NCI-H510A (cell line): ENCODE data around the gene FOXD1.
"Not testable (repeated sequence)": the region's sequence is repeated elsewhere in the genome, so short reads cannot be mapped to it uniquely, and the experiment has no call there.

Source experiments
- DNase-seq: peaks from one replicate; lab custom pipeline; 2025; lab: John Stamatoyannopoulos, UW

FOXD1 gene

DNA sequence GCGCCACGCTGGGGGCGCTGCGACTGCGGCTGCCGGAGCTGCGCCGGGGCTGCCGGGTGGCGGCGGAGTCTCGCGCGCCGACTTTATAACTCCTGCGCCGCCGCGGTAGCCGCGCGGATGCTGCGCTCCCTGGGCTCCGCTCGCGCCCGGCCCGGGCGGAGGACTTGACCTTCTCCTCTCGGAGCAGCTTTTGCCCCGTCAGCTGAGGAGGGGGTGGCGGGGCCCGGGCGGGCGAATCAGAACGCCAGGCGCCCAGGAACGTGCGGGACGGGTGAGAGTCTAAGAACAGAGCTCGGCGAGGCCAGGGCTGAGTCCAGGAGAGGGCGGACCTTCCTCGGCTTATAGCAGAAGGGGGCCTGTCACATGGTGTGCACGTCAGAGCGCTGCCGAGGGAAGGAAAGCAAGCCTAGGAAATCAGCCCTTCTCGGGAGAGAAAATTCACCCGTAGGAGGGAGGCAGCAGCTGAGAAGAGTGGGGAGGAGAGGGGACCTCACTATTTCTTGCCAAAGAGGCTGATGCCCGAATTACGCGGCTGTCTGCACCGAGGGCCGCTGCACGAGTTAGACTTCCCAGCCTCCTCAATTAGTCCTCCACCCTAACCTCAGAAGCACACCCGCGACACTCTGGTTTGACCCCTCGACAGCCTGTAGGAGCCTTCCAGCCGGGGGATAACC, at the start of gene FOXD1:
Gene FOXD1 (minus strand): TSS at position 315 of the 674 bp plus-strand sequence. CDS start 415 bp downstream, outside the sequence.
- peak; percentile 71 for DNase-seq

DNA sequence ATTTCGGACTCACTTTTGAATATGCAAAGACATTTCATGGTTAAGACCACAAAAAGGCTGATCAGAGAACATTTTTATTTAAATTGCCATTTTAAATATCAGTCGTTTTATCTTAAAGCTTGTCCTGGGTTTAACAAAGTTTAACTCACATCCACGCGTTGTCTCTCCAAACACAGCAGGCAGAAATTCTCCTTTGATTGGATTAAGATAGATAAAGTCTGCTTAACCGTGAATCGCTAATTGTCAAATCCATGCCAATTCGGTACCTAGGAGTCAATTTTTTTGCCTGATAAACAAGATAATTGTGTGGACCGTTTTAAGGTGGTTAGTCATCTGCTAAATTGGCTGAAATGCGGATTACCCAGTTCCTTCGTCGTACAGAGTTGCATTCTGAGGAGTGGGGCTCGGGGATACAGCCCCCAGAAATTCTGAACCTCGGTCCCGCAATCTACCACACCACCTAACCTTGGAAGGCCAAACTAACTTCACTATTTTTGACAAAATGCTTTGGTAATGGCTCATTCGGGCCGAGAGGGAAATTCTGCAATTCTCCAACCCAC, 49.0 kb upstream of the FOXD1 start:
- DNase-seq = no peak

DNA sequence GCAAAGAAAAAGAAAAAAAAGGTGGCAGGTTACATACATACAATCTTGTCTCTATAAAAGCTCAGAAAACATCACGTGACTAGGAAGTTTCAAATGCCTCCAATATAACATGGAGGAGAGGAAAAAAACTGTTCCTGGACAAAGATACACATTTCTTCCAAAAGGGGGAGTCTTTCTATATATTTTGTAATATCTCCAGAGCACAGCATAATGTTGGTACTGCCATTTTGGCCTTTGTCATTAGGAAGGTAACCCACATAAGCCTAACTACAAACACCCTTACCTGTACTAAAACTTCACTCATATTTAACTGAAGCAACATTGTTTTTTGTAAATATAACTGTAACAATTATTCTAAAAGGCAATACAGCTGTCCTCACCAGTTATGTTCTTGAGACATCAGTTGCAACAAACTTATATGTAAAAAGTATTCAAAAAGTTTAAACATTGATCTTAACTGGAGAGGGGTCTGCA, 48.4 kb upstream of the FOXD1 start:
- DNase-seq = peak; percentile 28

DNA sequence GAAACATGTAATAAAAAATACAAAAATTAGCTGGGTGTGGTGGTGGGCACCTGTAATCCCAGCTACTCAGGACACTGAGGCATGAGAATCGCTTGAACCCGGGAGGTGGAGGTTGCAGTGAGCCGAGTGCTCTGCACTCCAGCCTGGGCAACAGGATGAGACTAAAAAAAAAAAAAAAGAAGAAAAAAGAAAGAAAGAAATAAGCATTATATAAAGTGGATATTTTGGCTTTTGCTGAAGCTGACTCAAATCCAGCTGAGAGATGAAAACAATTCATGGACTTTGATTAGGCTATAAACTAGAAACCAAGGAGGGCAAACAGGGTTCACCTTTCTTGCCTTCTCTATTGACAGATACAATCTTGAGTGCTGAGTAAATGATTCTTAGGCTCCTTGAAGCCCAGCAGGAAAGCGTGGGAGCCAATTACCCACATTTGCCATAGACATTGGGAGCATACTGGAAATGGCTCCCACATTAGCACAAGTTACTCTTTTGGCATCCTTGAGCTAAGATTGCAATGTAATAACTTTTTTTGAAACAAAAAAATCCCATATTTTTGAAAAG, 47.3 kb upstream of the FOXD1 start:
- DNase-seq = no peak

DNA sequence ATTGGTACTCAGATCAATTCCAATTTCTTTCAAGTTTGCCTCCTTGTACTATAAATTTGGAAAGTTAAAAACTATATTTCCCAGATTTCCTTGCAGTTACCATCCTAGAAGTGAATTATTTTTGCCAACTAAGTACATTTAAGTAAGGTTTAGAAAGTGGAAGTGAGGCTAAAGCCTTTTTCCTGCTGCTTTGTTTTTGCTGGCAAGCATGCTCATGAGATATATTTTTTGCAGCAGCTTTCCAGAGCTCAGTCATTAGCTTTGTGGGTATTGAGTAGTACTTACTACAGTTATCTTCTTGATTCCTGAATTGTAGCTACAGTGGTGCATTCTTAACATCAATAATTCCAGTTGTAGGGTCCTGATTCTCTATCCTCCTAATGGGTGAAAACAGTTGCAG, 46.1 kb upstream of the FOXD1 start:
- no peak for DNase-seq

DNA sequence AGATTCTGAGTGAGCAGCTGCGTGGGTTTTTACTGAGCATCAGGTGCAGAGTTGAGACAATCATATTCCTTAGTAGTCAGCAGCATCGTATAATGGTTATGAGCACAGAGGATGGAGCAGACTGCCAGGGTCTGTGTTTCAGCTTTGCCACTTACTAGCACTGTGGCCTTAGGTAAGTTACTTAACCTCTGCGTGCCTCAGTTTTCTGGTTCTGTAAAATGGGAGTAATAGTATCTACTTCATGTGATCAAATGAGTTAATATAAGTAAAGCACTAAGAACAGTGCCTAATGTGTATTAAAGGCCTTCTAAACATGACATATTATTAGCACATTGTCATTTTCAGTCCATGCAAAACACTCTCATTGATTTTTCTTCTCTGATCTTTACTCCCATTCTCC, 44.8 kb upstream of the FOXD1 start:
- DNase-seq = no peak

DNA sequence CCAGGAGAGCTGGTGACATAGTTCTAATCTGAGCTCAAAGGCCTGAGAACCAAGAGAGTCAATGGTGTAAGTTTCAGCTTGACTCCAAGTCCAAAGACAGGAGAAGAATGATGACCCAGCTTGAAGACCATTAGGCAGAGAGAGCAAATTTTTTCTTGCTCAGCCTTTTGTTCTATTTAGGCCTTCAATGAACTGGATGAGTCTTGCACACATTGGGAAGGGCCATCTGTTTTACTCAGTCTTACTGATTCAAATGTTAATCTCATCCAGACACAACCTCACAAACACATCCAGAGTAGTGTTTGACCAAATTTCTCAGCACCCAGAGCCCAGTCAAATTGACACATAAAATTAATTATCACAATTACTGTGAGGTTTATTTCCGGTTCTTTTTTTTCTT, 42.6 kb upstream of the FOXD1 start:
- no peak for DNase-seq

DNA sequence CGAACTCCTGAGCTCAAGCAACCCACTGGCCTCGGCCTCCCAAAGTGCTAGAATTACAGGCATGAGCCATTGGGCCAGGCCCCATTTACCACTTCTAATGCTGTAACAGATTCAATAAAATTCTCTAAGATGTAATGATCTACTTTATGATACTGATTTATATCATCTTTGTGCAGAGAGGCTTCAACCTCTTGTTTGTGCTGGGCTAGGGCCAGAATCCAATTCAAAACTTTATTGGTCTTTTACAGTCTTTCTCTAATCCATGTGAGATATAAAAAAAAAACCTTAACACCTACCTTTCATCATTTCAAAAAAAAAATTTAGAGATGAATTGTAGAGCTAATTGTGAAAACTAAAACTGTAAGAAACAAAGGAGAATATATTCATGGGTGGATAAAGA, 41.5 kb upstream of the FOXD1 start:
- no peak for DNase-seq

DNA sequence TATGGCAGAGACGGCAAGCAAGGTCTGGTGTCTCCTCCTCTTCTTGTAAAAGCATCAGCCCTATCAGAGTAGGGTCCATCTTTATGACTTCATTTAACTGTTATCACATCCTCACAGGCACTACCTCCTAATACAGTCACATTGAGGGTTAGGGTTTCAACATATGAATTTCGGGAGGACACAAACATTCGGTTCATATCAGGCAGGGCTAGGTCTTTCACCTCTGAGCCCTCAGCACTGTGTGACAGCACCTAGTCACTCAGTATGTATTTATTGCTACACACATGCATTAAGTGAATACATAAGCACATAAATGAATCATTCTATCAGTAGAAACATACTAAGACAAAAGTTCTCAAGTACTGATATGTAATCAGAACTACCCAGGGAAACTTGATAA, 40.2 kb upstream of the FOXD1 start:
- no peak for DNase-seq

DNA sequence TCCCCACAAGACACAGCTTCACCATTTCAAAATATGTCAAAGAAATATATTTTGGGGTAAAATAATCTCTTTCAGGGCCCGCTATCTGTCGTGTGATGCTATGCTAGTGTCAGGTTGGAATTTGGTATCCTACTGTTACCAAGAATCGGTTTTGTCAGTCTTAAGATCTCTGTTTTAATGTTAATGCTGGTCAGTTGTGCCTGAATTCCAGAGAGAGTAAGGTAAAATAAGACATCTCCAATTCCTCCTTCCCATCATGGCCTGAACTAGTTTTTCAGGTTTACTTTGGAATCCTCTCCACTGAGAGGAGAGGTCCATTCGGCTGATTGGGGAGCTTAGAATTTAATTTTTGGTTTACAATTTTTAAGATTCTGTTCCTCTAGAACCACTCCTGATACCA, 39.2 kb upstream of the FOXD1 start:
- DNase-seq = no peak

DNA sequence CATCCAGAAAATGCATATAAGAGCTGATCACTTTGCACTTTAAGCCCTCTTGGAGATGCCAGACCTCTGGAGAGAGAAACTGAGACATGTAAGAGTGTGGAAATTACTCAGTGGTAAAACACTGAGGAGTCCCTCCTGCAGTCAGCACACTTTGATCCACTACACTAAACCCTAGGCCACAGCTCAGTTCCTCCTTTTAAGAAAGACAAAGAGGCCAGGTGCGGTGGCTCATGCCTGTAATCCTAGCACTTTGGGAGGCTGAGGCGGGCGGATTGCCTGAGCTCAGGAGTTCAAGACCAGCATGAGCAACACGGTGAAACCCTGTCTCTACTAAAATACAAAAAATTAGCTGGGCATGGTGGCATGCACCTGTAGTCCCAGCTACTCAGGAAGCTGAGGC, 38.7 kb upstream of the FOXD1 start:
- DNase-seq = not testable (repeated sequence)

DNA sequence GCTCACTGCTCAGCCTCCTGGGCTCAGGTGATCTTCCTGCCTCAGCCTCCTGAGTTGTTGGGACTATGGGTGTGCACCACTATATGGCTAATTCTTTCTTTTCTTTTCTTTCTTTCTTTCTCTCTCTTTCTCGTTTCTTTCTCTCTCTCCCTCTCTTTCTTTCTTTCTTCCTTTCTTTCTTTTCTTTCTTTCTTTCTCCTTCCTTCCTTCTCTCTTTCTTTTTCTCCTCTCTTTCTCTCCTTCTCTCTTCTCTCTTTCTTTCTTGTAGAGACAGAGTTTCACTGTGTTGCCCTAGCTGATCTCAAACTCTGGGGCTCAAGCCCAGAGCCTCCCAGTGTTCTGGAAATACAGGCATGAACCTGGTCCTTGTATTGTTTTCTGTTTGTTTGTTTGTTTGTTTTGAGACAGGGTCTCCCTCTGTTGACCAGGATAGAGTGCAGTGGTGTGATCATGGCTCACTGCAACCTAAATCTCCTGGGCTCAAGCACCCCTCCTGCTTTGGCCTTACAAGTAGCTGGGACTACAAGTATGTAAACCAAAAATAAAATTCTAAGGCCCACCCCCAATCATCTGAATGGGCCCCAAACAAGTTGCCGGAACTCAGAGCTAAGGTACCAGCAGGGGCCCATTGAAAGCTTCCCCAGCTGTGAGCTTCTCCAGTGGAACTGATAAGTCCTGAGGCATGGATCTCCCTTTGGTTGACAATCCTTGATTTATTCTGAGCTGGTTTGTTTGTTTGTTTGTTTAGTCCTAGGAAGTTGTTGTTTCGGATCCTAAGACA, 37.7 kb upstream of the FOXD1 start:
- no peak for DNase-seq

DNA sequence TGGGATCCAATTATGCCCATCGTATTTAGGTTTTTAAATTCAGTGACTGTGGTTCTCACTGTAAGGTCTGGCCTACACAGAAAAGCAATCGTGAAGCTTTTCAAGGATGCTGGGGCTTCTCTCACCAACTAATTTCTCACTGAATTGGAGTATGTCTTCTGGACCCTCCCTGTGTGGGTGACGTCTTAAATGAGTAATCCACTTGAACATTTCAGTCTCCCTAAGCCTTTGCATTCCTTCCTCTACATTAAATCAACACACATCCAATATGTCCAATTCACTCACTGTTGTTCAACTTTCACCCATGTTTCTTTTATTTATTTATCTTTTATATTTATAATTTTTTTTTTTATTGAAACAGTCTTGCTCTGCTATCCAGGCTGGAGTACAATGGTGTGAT, 37.1 kb upstream of the FOXD1 start:
- no peak for DNase-seq

DNA sequence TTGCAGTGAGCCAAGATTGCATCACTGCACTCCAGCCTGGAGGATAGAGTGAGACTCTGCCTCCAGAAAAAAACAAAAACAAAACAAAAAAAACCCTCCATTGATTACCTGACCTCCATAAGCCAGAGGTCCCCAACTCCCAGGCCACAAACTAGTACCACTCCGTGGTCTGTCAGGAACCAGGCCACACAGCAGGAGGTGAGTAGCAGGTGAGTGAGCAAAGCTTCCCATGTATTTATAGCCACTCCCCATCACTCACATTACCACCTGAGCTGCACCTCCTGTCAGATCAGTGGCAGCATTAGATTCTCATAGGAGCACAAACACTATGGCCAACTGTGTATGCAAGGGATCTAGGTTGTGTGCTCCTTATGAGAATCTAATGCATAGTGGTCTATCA, 35.9 kb upstream of the FOXD1 start:
- no peak for DNase-seq

DNA sequence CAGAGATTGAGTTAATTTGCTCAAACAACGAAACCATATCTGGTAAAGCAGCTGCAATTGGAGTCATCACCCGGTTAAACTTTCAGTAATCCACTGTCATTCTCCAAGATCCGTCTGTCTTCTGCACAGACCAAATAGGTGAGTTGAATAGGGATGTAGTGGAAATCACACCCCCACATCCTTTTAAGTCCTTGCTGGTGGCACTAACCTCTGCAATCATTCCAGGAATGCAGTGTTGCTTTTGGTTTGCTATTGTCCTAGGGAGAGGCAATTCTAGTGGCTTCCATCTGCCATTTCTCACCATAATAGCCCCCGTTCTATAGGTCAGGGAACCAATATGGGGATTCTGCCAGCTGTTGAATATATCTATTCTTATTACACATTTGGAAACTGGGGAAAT, 35.1 kb upstream of the FOXD1 start:
- no peak for DNase-seq

DNA sequence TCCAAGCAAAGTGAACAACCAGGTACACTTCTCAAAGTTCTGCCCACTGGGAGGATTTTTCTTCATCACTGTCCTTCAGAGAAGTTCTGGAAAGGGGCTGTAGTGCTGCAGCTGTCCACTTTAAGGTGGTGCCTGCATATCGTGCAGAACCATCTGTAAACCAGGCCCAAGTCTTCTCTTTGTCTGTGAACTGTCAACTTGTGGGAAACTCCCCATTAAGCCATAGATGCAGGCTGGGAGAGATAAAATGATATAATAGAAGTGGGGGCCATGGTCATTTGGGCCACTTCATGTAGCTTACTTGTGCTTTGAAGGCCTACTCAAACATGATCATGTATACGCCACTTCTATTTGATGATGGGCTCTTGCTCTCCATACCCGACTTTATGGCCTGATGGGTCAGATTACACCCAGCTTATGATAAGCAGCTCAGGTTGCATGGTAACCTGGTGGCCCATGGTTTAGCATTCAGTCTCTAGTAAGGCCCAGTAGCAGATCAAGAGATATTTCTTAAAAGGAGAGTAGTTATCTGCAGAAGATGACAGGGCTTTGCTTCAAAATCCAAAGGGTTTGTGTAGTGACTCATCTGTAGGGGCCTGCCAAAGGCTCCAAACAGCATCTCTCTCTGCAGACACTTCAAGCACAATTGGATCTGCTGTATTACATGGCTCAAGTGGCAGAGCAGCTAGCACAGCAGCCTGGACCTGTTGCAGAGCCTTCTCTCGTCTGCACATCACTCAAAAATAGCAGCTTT, 34.0 kb upstream of the FOXD1 start:
- DNase-seq = peak; percentile 61

DNA sequence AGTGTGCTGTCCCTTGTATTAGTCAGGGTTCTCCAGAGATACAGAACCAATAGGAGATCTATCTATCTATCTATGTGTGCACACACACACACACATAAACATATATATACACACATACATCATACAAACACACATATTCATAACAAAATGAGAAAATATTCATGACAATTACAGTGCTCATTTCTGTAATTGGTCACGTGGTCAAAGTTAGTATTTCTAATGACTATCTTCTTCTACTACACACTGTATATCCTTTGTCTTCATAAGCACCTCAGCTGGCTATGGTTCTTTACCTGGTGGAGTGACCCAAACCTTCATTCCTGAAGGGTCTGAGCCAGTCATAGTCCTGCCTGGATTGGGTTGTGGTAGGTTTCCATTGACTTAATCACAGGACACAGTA, 31.9 kb upstream of the FOXD1 start:
- DNase-seq = no peak

DNA sequence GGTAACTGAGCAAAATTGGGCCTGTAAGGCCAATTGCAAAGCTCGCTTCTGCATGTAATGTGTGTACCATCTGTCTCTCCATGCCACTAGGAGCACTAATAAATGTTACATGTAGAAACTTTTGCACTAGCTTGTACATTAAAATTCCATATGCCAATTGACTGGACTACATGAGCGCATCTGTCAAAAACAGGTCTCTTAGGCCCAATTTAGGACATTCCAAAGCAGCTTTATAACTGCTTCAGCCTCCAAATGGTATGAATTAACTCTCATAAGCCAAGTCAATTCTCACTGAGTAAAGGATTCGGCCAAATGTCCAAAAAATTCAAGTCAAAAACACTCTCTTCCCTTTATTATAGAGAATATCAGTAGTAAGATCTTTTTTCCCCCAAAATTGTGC, 23.5 kb upstream of the FOXD1 start:
- DNase-seq = no peak

DNA sequence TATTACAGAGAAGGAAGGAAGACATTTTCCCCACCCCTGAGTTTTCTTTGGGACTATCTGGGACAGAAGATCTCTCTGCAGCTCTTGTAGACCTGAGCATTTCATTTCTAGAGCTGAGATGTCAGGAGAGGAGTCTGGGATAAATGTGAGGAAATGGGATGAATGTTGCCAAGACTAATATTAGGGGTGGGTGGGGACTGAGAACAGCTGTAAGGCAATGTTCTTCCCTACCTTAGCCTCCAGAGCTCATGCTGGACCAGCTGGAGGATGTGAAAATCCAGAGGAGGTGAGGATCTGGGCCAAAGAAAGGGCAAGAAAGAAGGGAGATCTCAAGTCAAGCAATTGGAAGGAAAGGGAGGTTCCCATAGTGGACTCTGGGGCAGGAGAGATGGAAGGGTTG, 23.1 kb upstream of the FOXD1 start:
- no peak for DNase-seq

DNA sequence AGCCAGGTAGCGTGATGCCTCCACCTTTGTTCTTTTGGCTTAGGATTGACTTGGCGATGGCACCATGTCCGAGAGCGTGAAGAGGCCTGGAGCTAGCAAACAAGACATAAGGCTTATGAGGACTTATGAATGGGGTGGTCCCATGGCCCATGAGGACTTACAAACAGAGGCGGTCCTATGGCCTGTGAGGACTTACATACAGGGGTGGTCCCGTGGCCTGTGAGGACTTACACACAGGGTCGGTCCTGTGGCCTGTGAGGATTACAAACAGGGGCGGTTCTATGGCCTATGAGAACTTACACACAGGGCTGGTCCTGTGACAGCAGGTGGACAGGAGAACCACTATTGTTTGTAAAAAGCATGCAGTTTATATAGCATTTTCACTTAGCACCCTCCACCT, 21.3 kb upstream of the FOXD1 start:
- no peak for DNase-seq

DNA sequence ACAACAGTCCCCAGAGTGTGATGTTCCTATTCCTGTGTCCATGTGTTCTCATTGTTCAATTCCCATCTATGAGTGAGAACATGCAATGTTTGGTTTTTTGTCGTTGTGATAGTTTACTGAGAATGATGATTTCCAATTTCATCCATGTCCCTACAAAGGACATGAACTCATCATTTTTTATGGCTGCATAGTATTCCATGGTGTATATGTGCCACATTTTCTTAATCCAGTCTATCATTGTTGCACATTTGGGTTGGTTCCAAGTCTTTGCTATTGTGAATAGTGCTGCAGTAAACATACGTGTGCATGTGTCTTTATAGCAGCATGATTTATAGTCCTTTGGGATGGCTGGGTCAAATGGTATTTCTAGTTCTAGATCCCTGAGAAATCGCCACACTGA, 20.1 kb upstream of the FOXD1 start:
- not testable (repeated sequence) for DNase-seq

DNA sequence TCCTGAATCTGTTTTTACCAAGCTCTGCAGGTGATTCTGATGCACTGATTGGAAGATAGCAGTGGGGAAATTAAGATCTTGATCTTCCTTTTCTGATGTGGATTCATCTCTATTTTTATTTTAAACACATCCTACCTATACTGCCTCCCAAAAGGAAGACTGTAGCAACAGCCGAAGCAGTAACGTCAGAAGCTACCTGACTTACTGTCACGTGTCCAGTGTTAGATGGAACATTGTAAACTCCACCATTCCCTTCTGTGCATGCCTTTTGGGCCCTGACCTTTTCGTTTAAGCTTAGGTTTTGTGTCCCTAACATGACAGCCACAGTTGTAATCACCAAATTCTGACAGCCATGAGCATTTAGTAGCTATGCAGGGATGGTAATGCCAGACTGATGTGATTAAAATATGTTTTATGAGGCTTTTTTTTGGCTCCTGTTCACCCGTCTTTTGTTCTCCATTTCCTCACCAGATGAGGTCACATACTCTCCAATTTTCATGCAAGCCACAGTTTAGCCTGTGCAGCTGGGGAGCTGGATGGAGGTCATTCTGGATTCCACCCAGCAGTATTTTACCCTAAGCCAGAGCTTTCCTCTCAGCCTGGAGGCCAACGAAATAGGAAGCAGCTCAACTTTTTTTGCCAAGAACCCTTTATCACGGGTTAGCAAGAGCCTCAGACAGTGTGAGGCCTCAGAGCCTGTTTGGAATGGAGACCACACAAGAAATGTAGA, 15.6 kb upstream of the FOXD1 start:
- no peak for DNase-seq
